MCF 10A (cell line): ENCODE measurements around the gene THOC6. TPM values are rescaled to one million over a fixed set of nuclear protein-coding genes. Genes with fewer than 3 reads are reported as not detected.

Experiments
- BruUV-seq: library from RNA; stranded (reverse); fragments of 400-500 nt; replicated peaks from 2 replicates; lab custom pipeline; 2021; lab: Mats Ljungman, UMichigan
- CTCF ChIA-PET: fragments of 300-600 bp; sonication (Branson Sonifier 250); formaldehyde crosslinking; extraction: SDS; loops from one replicate; lab custom pipeline; 2021; ENCODE audit warnings: antibody characterized with exemption, inconsistent platforms; lab: Yijun Ruan, JAX
- POLR2A ChIA-PET: fragments of 300-600, 350-650 bp; sonication (Branson Sonifier 250); formaldehyde crosslinking; extraction: SDS; loops from one replicate; lab custom pipeline; 2020; ENCODE audit warnings: antibody characterized with exemption, inconsistent platforms; lab: Yijun Ruan, JAX
- DNase-seq: peaks from one replicate; pipeline ENCODE4 v3.0.0-alpha.2; 2018; ENCODE audit not compliant: unreplicated experiment
- H3K27ac Mint-ChIP-seq: one replicate; pipeline ENCODE4 v1.8.0; 2022; ENCODE audit warnings: mild to moderate bottlenecking, low read depth, mixed read lengths; ENCODE audit not compliant: unreplicated experiment
- H3K27me3 Mint-ChIP-seq: one replicate; pipeline ENCODE4 v1.8.0; 2022; ENCODE audit warnings: mixed read lengths; ENCODE audit not compliant: insufficient read depth, unreplicated experiment
- H3K36me3 Mint-ChIP-seq: one replicate; pipeline ENCODE4 v1.8.0; 2022; ENCODE audit warnings: mild to moderate bottlenecking, moderate library complexity, mixed read lengths; ENCODE audit not compliant: insufficient read depth, unreplicated experiment
- H3K4me1 Mint-ChIP-seq: one replicate; pipeline ENCODE4 v1.8.0; 2022; ENCODE audit warnings: mixed read lengths; ENCODE audit not compliant: insufficient read depth, unreplicated experiment
- H3K4me3 Mint-ChIP-seq: one replicate; pipeline ENCODE4 v1.8.0; 2022; ENCODE audit warnings: mild to moderate bottlenecking, moderate library complexity, mixed read lengths; ENCODE audit not compliant: unreplicated experiment
- H3K9me3 Mint-ChIP-seq: one replicate; pipeline ENCODE4 v1.8.0; 2022; ENCODE audit warnings: mixed read lengths; ENCODE audit not compliant: unreplicated experiment
- CTCF ChIP-seq: fragments of 200-600 bp; IDR thresholded peaks from one replicate; pipeline ENCODE4 v1.8.0; 2022; ENCODE audit warnings: antibody characterized with exemption, mild to moderate bottlenecking; ENCODE audit not compliant: unreplicated experiment
- intact Hi-C: fragments of 100-400 bp; cut with micrococcal nuclease; formaldehyde crosslinking; loops from 2 replicates; pipeline ENCODE4 v1.14.1; 2022
- total RNA-seq: library from RNA; stranded (reverse); gene quantifications from 2 replicates; pipeline ENCODE4 v1.2.3, GENCODE V29; 2022

Gene THOC6
- total RNA-seq, 1 experiment from 2014 or later: 53.1 TPM

DNA sequence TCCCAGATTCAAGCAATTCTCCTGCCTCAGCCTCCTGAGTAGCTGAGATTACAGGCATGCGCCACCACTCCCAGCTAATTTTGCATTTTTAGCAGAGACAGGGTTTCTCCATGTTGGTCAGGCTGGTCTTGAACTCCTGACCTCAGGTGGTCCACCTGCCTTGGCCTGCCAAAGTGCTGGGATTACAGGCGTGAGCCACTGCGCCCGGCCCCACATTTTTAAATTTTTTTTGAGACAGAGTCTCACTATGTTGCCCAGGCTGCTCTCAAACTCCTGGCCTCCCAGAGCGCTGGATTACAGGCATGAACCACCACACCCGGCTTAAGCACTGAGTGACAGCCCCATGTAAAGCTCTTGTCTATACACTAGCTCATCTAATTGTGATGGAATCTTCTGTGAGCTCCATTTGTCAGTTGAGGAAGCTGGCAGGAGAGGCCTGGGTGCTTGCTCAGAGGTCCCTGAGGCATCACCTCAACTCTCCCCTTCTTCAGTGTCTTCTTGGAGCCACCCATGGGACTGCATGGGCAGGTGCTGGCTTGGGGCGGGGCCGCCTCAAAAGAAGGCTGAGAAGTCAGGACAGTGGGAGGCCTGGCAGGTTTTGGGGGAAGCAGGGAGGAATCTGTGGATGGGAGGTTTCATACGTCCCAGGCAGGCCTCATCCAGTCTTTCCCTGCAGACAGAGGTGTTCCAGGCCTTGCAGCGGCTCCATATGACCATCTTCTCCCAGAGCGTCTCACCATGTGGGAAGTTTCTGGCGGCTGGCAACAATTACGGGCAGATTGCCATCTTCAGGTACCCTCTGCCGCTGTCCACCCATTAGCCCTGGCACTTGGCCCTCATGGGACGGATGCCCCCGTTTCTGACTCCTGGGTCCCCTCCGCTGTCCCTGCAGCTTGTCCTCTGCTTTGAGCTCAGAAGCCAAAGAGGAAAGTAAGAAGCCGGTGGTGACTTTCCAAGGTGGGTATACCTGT is 1.5 kb downstream of the THOC6 start:
- no TSS peak for BruUV-seq
- CTCF ChIA-PET: interaction anchor here (0.7 to 8.3 kb wide), 2 partner anchors 21 to 109 kb away, joined by 7 to 121 read pairs; no protein-coding TSS in a partner anchor

DNA sequence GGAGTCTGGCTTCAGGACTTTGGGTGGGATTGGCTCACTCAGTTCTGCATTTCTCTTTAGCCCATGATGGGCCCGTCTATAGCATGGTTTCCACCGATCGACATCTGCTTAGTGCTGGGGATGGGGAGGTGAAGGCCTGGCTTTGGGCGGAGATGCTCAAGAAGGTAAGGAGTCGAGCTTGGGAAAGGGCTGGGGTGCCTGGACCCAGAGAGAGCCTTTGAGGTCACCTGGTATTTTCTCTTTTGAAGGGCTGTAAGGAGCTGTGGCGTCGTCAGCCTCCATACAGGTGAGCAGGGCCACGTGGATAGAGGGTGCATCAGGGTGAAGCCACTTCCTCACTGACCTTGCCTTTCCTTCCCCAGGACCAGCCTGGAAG is 2.2 kb downstream of the THOC6 start:
- no peak overlapping the region for H3K27ac Mint-ChIP-seq
- peaks cover 55% of the 10 kb centered on the region for H3K36me3 Mint-ChIP-seq

More for the DNA sequence above, 1.5 kb downstream of the THOC6 start:
- POLR2A ChIA-PET: interaction anchor here (0.9 to 1.7 kb wide), 2 partner anchors 21 to 97 kb away, joined by 4 to 5 read pairs; no protein-coding TSS in a partner anchor
- H3K27me3 Mint-ChIP-seq: no peaks in the 10 kb centered on the region
- H3K27ac Mint-ChIP-seq: no peak overlapping the region
- peaks cover 50% of the 10 kb centered on the region for H3K36me3 Mint-ChIP-seq
- TF ChIP-seq CTCF: no peak
- H3K4me1 Mint-ChIP-seq: peaks cover 23% of the 10 kb centered on the region
- H3K4me3 Mint-ChIP-seq: peak overlapping the region; percentile 47
- intact Hi-C loops: no loop called here
- DNase-seq: no peak
- no peaks in the 10 kb centered on the region for H3K9me3 Mint-ChIP-seq

GRCh38 chr16:3026609-3027488 is 3.0 kb downstream of the THOC6 start:
- H3K27ac Mint-ChIP-seq: no peak overlapping the region
- ChIA-PET POLR2A (interaction anchor here (1.5 kb wide), 1 partner anchor 108 kb away, joined by 11 read pairs; the partner anchor contains the start of gene ZNF213), CTCF (interaction anchor here (0.5 to 8.3 kb wide), 13 partner anchors 13 to 253 kb away, joined by 3 to 121 read pairs (median 7); partner anchors contain the start of genes CLDN9, PKMYT1 and ZNF213)
- no peaks in the 10 kb centered on the region for H3K9me3 Mint-ChIP-seq
- TF ChIP-seq CTCF: no peak
- H3K27me3 Mint-ChIP-seq: no peaks in the 10 kb centered on the region
- DNase-seq: no peak
- no peak overlapping the region for H3K4me3 Mint-ChIP-seq
- peaks cover 19% of the 10 kb centered on the region for H3K4me1 Mint-ChIP-seq
- intact Hi-C loops: no loop called here
- no TSS peak for BruUV-seq
- peaks cover 48% of the 10 kb centered on the region for H3K36me3 Mint-ChIP-seq

More for the DNA sequence above, 2.2 kb downstream of the THOC6 start:
- no peaks in the 10 kb centered on the region for H3K9me3 Mint-ChIP-seq
- peaks cover 23% of the 10 kb centered on the region for H3K4me1 Mint-ChIP-seq
- H3K4me3 Mint-ChIP-seq: no peak overlapping the region
- BruUV-seq: no TSS peak
- no peak for TF ChIP-seq CTCF
- no peak for DNase-seq
- H3K27me3 Mint-ChIP-seq: no peaks in the 10 kb centered on the region
- POLR2A ChIA-PET: no interaction called here
- intact Hi-C loops: no loop called here
- CTCF ChIA-PET: interaction anchor here (0.5 to 8.3 kb wide), 3 partner anchors 22 to 106 kb away, joined by 3 to 121 read pairs (median 8); no protein-coding TSS in a partner anchor
